Fibroblast of lung (primary cell): ENCODE data around the gene MSLN. TPM values are rescaled to one million over a fixed set of nuclear protein-coding genes. Genes with fewer than 3 reads are reported as not detected.

ENCODE experiments used
- DNase-seq, 2 donors: peaks; one replicate each; pipeline versions ENCODE4 v3.0.0 to v3.0.0-alpha.2; 2010; ENCODE audit warnings: low read depth in 2 of 2
- H2AFZ ChIP-seq: 2 replicates; pipeline ENCODE4 v1.5.1; 2012; ENCODE audit warnings: low read length, control low read depth, inconsistent platforms
- H3K27ac ChIP-seq: 2 replicates; pipeline ENCODE4 v1.5.1; 2011; ENCODE audit warnings: low read length, control low read depth; ENCODE audit not compliant: insufficient read depth
- H3K27me3 ChIP-seq: 2 replicates; pipeline ENCODE4 v1.5.1; 2011; ENCODE audit warnings: mild to moderate bottlenecking, low read length; ENCODE audit not compliant: control insufficient read depth, insufficient read depth
- H3K36me3 ChIP-seq: 2 replicates; pipeline ENCODE4 v1.5.1; 2011; ENCODE audit warnings: low read length; ENCODE audit not compliant: control insufficient read depth, insufficient read depth
- H3K4me1 ChIP-seq: 2 replicates; pipeline ENCODE4 v1.5.1; 2011; ENCODE audit warnings: low read length; ENCODE audit not compliant: control insufficient read depth, insufficient read depth; ENCODE audit errors: extremely low read depth
- H3K4me2 ChIP-seq: 2 replicates; pipeline ENCODE4 v1.5.1; 2011; ENCODE audit warnings: low read length, control low read depth; ENCODE audit not compliant: insufficient read depth; ENCODE audit errors: extremely low read depth
- H3K4me3 ChIP-seq, 4 experiments: fragments of 200-600 bp in 1 of 4; sonication (generic) in 1 of 4; replicated peaks in 1 of 4; 2 replicates each; pipeline ENCODE4 v1.5.1; 2011 to 2016; ENCODE audit warnings: low read length in 4 of 4, low read depth in 3 of 4, mild to moderate bottlenecking in 3 of 4, control low read depth in 2 of 4, inconsistent platforms in 1 of 4, mixed read lengths in 1 of 4; ENCODE audit not compliant: insufficient read depth in 1 of 4; ENCODE audit errors: control extremely low read depth in 1 of 4
- H3K79me2 ChIP-seq: 2 replicates; pipeline ENCODE4 v1.5.1; 2012; ENCODE audit warnings: mild to moderate bottlenecking, low read length, inconsistent platforms; ENCODE audit not compliant: control insufficient read depth, insufficient read depth
- H3K9ac ChIP-seq: 2 replicates; pipeline ENCODE4 v1.5.1; 2011; ENCODE audit warnings: mild to moderate bottlenecking, low read length, control low read depth; ENCODE audit not compliant: insufficient read depth
- H3K9me3 ChIP-seq: 2 replicates; pipeline ENCODE4 v1.5.1; 2012; ENCODE audit warnings: low read depth, low read length; ENCODE audit not compliant: control insufficient read depth, insufficient read depth
- H4K20me1 ChIP-seq: 2 replicates; pipeline ENCODE4 v1.5.1; 2011; ENCODE audit warnings: low read length; ENCODE audit not compliant: control insufficient read depth, insufficient read depth; ENCODE audit errors: extremely low read depth
- CTCF ChIP-seq, 2 donors: IDR thresholded peaks in 1 of 2; conservative IDR thresholded peaks in 1 of 2; 1 replicate in 1 of 2; 2 replicates in 1 of 2; pipeline ENCODE4 v1.5.1; 2011 to 2012; ENCODE audit warnings: low read length in 2 of 2, control low read depth in 1 of 2, inconsistent platforms in 1 of 2, low read depth in 1 of 2, mild to moderate bottlenecking in 1 of 2
- EZH2 ChIP-seq: IDR thresholded peaks from 2 replicates; pipeline ENCODE4 v1.5.1; 2012; ENCODE audit warnings: low read length, control low read depth, mild to moderate bottlenecking; ENCODE audit errors: missing control alignments
- polyA plus RNA-seq, 2 donors: library from polyadenylated mRNA; depleted of rRNA in 1 of 2; stranded (reverse) in 1 of 2; unstranded in 1 of 2; fragments of >200 nt; gene quantifications; 2 replicates each; pipeline ENCODE4 v1.2.1, GENCODE V29; 2011 to 2012; ENCODE audit warnings: missing spikeins in 1 of 2
- total RNA-seq: library from RNA; depleted of rRNA; stranded (reverse); fragments of >200 nt; gene quantifications from 2 replicates; pipeline ENCODE4 v1.2.1, GENCODE V29; 2014

The MSLN gene
- total and polyA plus RNA-seq, 2 donors (not counting 1 experiment from before 2014, with no cell fraction given): not detected

GRCh38 chr16:777826-778225, 17.3 kb downstream of the MSLN start:
- no peaks in the 10 kb centered on the region for H3K36me3 ChIP-seq
- H3K4me3 ChIP-seq: no peak overlapping the region
- no peaks in the 10 kb centered on the region for H3K9me3 ChIP-seq
- no peaks in the 10 kb centered on the region for H3K79me2 ChIP-seq
- H3K27me3 ChIP-seq: no peaks in the 10 kb centered on the region
- H3K4me2 ChIP-seq: no peak overlapping the region
- TF ChIP-seq CTCF (conservative IDR thresholded peaks at IDR 0.05 in 1 of 2, IDR thresholded peaks at IDR 0.05 in 1 of 2; ENCODE audit: low read depth in 1 of 2, low read length in 2 of 2): no peak
- TF ChIP-seq EZH2: no peak
- H3K9ac ChIP-seq: no peak overlapping the region
- peak in 1 of 2 donors; percentile 37 for DNase-seq
- no peaks in the 10 kb centered on the region for H3K4me1 ChIP-seq
- H4K20me1 ChIP-seq: no peaks in the 10 kb centered on the region
- no peak overlapping the region for H2AFZ ChIP-seq
- no peak overlapping the region for H3K27ac ChIP-seq

GRCh38 chr16:778447-778846, 17.9 kb downstream of the MSLN start:
- no peak overlapping the region for H3K4me3 ChIP-seq
- no peaks in the 10 kb centered on the region for H3K27me3 ChIP-seq
- H3K9ac ChIP-seq: no peak overlapping the region
- no peaks in the 10 kb centered on the region for H3K79me2 ChIP-seq
- H3K4me1 ChIP-seq: no peaks in the 10 kb centered on the region
- no peak for TF ChIP-seq EZH2
- TF ChIP-seq CTCF (conservative IDR thresholded peaks at IDR 0.05 in 1 of 2, IDR thresholded peaks at IDR 0.05 in 1 of 2; ENCODE audit: low read depth in 1 of 2, low read length in 2 of 2): no peak
- no peak overlapping the region for H3K27ac ChIP-seq
- H3K4me2 ChIP-seq: no peak overlapping the region
- no peaks in the 10 kb centered on the region for H3K36me3 ChIP-seq
- no peaks in the 10 kb centered on the region for H4K20me1 ChIP-seq
- no peaks in the 10 kb centered on the region for H3K9me3 ChIP-seq
- DNase-seq: no peak
- H2AFZ ChIP-seq: no peak overlapping the region

- Histone ChIP-seq H3K9ac (no peak overlapping the region), H3K9me3 (no peaks in the 10 kb centered on the region), H3K4me2 (no peak overlapping the region), H2AFZ (no peak overlapping the region), H3K27ac (no peak overlapping the region), H3K4me3 (no peak overlapping the region), H3K27me3 (no peaks in the 10 kb centered on the region), H3K4me1 (no peaks in the 10 kb centered on the region), H3K36me3 (no peaks in the 10 kb centered on the region), H4K20me1 (no peaks in the 10 kb centered on the region), H3K79me2 (no peaks in the 10 kb centered on the region)
- DNase-seq: no peak
- TF ChIP-seq CTCF (conservative IDR thresholded peaks at IDR 0.05 in 1 of 2, IDR thresholded peaks at IDR 0.05 in 1 of 2; ENCODE audit: low read depth in 1 of 2, low read length in 2 of 2): no peak
- TF ChIP-seq EZH2: no peak
Measured at GRCh38 chr16:778909-779527, 18.5 kb downstream of the MSLN start.
